K562 (cell line): ENCODE measurements around the gene GRB2. TPM values are rescaled to one million over a fixed set of nuclear protein-coding genes. Genes with fewer than 3 reads are reported as not detected.
A peak's percentile ranks its signal among the peaks of the same experiment; 100 is the strongest.

Source experiments
- ATAC-seq: fragments of 200-7000 bp; cut with Tn5 transposase; 3 replicates; pipeline ENCODE4 v1.9.1; 2020; ENCODE audit warnings: moderate library complexity
- BruUV-seq: library from RNA; stranded (reverse); fragments of 400-500 nt; replicated peaks from 2 replicates; lab custom pipeline; 2021; lab: Mats Ljungman, UMichigan
- CTCF ChIA-PET: fragments of 300-600 bp; formaldehyde crosslinking; extraction: SDS; loops from one replicate; lab custom pipeline; 2021; ENCODE audit warnings: low intra/inter-chr PET ratio; lab: Yijun Ruan, JAX
- POLR2A ChIA-PET: fragments of 300-600, 350-650 bp; sonication (Branson Sonifier 250); formaldehyde crosslinking; extraction: SDS; loops from one replicate; lab custom pipeline; 2021; ENCODE audit warnings: antibody characterized with exemption, inconsistent platforms; lab: Yijun Ruan, JAX
- DNase-seq, 4 experiments: peaks; one replicate each; pipeline versions ENCODE4 v3.0.0 to v3.0.0-alpha.2; 2011 to 2018; ENCODE audit warnings: low spot score in 3 of 4, mixed read lengths in 3 of 4; ENCODE audit errors: extremely low read depth in 1 of 4
- FAIRE-seq: peaks from 2 replicates; lab custom pipeline; 2011; peaks lifted over from hg19 to GRCh38; lab: Jason Lieb, UNC
- H2AFZ ChIP-seq: 2 replicates; pipeline ENCODE4 v1.6.0; 2011; ENCODE audit warnings: low read depth, low read length, control low read depth, inconsistent platforms
- H3K27ac ChIP-seq: fragments of 200-600 bp; 3 replicates; pipeline ENCODE4 v1.8.0; 2011; ENCODE audit warnings: low read depth, mild to moderate bottlenecking, control low read depth, inconsistent platforms, low read length, moderate library complexity, mixed read lengths; ENCODE audit errors: extremely low read depth
- H3K27me3 ChIP-seq, 2 experiments: fragments of 300-600 bp in 1 of 2; 2 replicates in 1 of 2; 3 replicates in 1 of 2; pipeline versions ENCODE4 v1.6.0 to v1.8.0; 2011; ENCODE audit warnings: inconsistent platforms in 2 of 2, low read length in 2 of 2, mild to moderate bottlenecking in 1 of 2, mixed read lengths in 1 of 2, moderate library complexity in 1 of 2; ENCODE audit not compliant: control insufficient read depth in 2 of 2, insufficient read depth in 2 of 2
- H3K36me3 ChIP-seq: fragments of 300-600 bp; 3 replicates; pipeline ENCODE4 v1.8.0; 2011; ENCODE audit warnings: mild to moderate bottlenecking, low read length, inconsistent platforms; ENCODE audit not compliant: control insufficient read depth, insufficient read depth
- H3K4me1 ChIP-seq, 2 experiments: fragments of 200-600 bp in 1 of 2; replicated peaks in 1 of 2; 2 replicates in 1 of 2; 3 replicates in 1 of 2; pipeline versions ENCODE4 v1.5.1 to v1.8.0; 2011; ENCODE audit warnings: inconsistent platforms in 2 of 2, low read length in 2 of 2, mild to moderate bottlenecking in 1 of 2, mixed read lengths in 1 of 2, moderate library complexity in 1 of 2; ENCODE audit not compliant: control insufficient read depth in 2 of 2, insufficient read depth in 2 of 2
- H3K4me2 ChIP-seq: 2 replicates; pipeline ENCODE4 v1.6.1; 2011; ENCODE audit warnings: low read length, control low read depth, inconsistent platforms, mixed read lengths; ENCODE audit not compliant: insufficient read depth
- H3K4me3 ChIP-seq: fragments of 200-600 bp; sonication (generic), shearing (Covaris generic); 2 replicates; pipeline ENCODE4 v1.5.1; 2016; ENCODE audit warnings: control low read depth, inconsistent platforms
- H3K79me2 ChIP-seq: fragments of 200-600 bp; 3 replicates; pipeline ENCODE4 v1.8.0; 2011; ENCODE audit warnings: low read length, inconsistent platforms; ENCODE audit not compliant: control insufficient read depth, insufficient read depth
- H3K9ac ChIP-seq, 2 experiments: 2 replicates each; pipeline versions ENCODE4 v1.6.0 to v1.6.1; 2011; ENCODE audit warnings: low read depth in 2 of 2, low read length in 2 of 2, control low read depth in 1 of 2, inconsistent platforms in 1 of 2, mild to moderate bottlenecking in 1 of 2, mixed read lengths in 1 of 2; ENCODE audit not compliant: insufficient read depth in 1 of 2
- H3K9me1 ChIP-seq: one replicate; pipeline ENCODE4 v1.6.0; 2011; ENCODE audit warnings: inconsistent platforms, mild to moderate bottlenecking, low read length, moderate library complexity; ENCODE audit not compliant: control insufficient read depth, insufficient read depth
- H3K9me3 ChIP-seq: replicated peaks from 2 replicates; pipeline ENCODE4 v1.5.1; 2011; ENCODE audit warnings: low read depth, low read length, inconsistent platforms; ENCODE audit not compliant: control insufficient read depth, insufficient read depth
- H4K20me1 ChIP-seq: replicated peaks from 2 replicates; pipeline ENCODE4 v1.6.1; 2011; ENCODE audit warnings: low read length, inconsistent platforms, mixed read lengths; ENCODE audit not compliant: control insufficient read depth, insufficient read depth
- CBFA2T2 ChIP-seq: fragments of 450-650 bp; conservative IDR thresholded peaks from 2 replicates; pipeline ENCODE4 v1.6.1; 2017; ENCODE audit warnings: mild to moderate bottlenecking
- CREM ChIP-seq: IDR thresholded peaks from 2 replicates; pipeline ENCODE4 v1.6.1; 2014; ENCODE audit warnings: antibody characterized with exemption, low read depth
- GMEB1 ChIP-seq: fragments of 250-450 bp; sonication (Bioruptor Pico); IDR thresholded peaks from 2 replicates; pipeline ENCODE4 v1.4.0; 2020; ENCODE audit warnings: mild to moderate bottlenecking
- HMG20B ChIP-seq: fragments of 250-450 bp; sonication (Bioruptor Pico); IDR thresholded peaks from 2 replicates; pipeline ENCODE4 v1.5.0; 2021; ENCODE audit warnings: mild to moderate bottlenecking
- HMGN3 ChIP-seq: IDR thresholded peaks from 2 replicates; pipeline ENCODE4 v1.6.1; 2011; ENCODE audit warnings: borderline replicate concordance, low read depth, mild to moderate bottlenecking, mixed read lengths, low read length; ENCODE audit not compliant: insufficient read length; ENCODE audit errors: extremely low read depth
- MYC ChIP-seq, 2 experiments: fragments of 250-450 bp in 1 of 2; sonication (Bioruptor Pico) in 1 of 2; IDR thresholded peaks; 2 replicates each; pipeline versions ENCODE4 v1.5.1 to v1.6.1; 2012 to 2021; ENCODE audit warnings: low read depth in 2 of 2, borderline replicate concordance in 1 of 2, improper control_type of control experiment in 1 of 2, low read length in 1 of 2, mild to moderate bottlenecking in 1 of 2, moderate library complexity in 1 of 2
- NCOA1 ChIP-seq: fragments of 450-650 bp; IDR thresholded peaks from 2 replicates; pipeline ENCODE4 v1.6.1; 2016; ENCODE audit warnings: low read depth
- SNIP1 ChIP-seq: fragments of 450-650 bp; IDR thresholded peaks from 2 replicates; pipeline ENCODE4 v1.7.1; 2017; ENCODE audit warnings: low read depth, mild to moderate bottlenecking
- TOE1 ChIP-seq, 2 experiments: fragments of 450-650 bp in 1 of 2; sonication (generic) in 1 of 2; formaldehyde crosslinking in 1 of 2; IDR thresholded peaks; 2 replicates each; pipeline versions ENCODE4 v1.7.1 to v1.8.0; 2016 to 2022; ENCODE audit warnings: borderline replicate concordance in 2 of 2, mild to moderate bottlenecking in 2 of 2, antibody characterized with exemption in 1 of 2, inconsistent platforms in 1 of 2, low read depth in 1 of 2, missing genetic modification reagents in 1 of 2, moderate library complexity in 1 of 2
- TRIM28 ChIP-seq: fragments of 450-650 bp; IDR thresholded peaks from 2 replicates; pipeline ENCODE4 v1.6.1; 2017
- XRCC5 ChIP-seq: fragments of 200-400 bp; formaldehyde crosslinking; IDR thresholded peaks from 2 replicates; pipeline ENCODE4 v1.6.1; 2017; ENCODE audit warnings: low read depth, mild to moderate bottlenecking, low read length
- ZFX ChIP-seq: sonication (generic); formaldehyde crosslinking; IDR thresholded peaks from 2 replicates; pipeline ENCODE4 v1.8.0; 2022; ENCODE audit warnings: mild to moderate bottlenecking, missing genetic modification reagents, moderate library complexity
- ZKSCAN1 ChIP-seq: fragments of 150-350 bp; IDR thresholded peaks from 2 replicates; pipeline ENCODE4 v1.6.1; 2016; ENCODE audit warnings: low read depth, low read length
- ZNF224 ChIP-seq: sonication (generic); formaldehyde crosslinking; IDR thresholded peaks from 2 replicates; pipeline ENCODE4 v1.8.0; 2022; ENCODE audit warnings: mild to moderate bottlenecking, missing genetic modification reagents
- ZNF408 ChIP-seq: fragments of 250-450 bp; sonication (Bioruptor Pico); IDR thresholded peaks from 2 replicates; pipeline ENCODE4 v1.4.0; 2020; ENCODE audit warnings: low read depth, mild to moderate bottlenecking, moderate library complexity
- ZNF436 ChIP-seq: fragments of 250-450, 450-650 bp; sonication (Bioruptor Pico); formaldehyde crosslinking; IDR thresholded peaks from 2 replicates; pipeline ENCODE4 v1.7.0; 2020; ENCODE audit warnings: mild to moderate bottlenecking
- ZNF778 ChIP-seq: fragments of 450-650 bp; formaldehyde crosslinking; IDR thresholded peaks from 2 replicates; pipeline ENCODE4 v1.4.0; 2020; ENCODE audit warnings: mild to moderate bottlenecking, moderate library complexity
- WGBS: fragments of 100-300 bp; shearing (Covaris generic); methylation state at CpG from one replicate; pipeline ENCODE4 v1.1.6; 2016; ENCODE audit warnings: low coverage, mixed read lengths; ENCODE audit not compliant: insufficient coverage; ENCODE audit errors: missing lambda C conversion rate; 5-methylcytosine and 5-hydroxymethylcytosine counted together
- in situ Hi-C: fragments of 300-500 bp; cut with MboI; formaldehyde crosslinking; loops from 4 replicates; pipeline ENCODE4 v1.15.0; 2018; ENCODE audit warnings: inconsistent platforms, mixed read lengths
- intact Hi-C: fragments of 100-400 bp; cut with micrococcal nuclease; formaldehyde crosslinking; loops from 2 replicates; pipeline ENCODE4 v1.14.2; 2022
- polyA plus RNA-seq, 8 experiments: library from polyadenylated mRNA; depleted of rRNA in 4 of 8; stranded (reverse) in 5 of 8; unstranded in 3 of 8; fragments of >200 nt; fragmentation: Nextera tagmentation in 2 of 8; fragmentation: Illumina TruSeq in 1 of 8; extraction: Ambion mirVana in 2 of 8; extraction: Trizol in 1 of 8; gene quantifications; 2 replicates each; pipeline versions ENCODE4 v1.2.1 to v1.2.3, GENCODE V29; 2011 to 2014; ENCODE audit warnings: inconsistent platforms in 1 of 8, missing spikeins in 1 of 8
- total RNA-seq, 7 experiments: library from RNA; depleted of rRNA in 6 of 7; stranded (reverse); fragments of >200 nt in 6 of 7; fragmentation: Illumina TruSeq in 2 of 7; extraction: Trizol in 2 of 7; gene quantifications; 2 replicates each; pipeline versions ENCODE4 v1.2.1 to v1.2.3, GENCODE V29; 2011 to 2021; ENCODE audit warnings: low replicate concordance in 1 of 7

GRB2 gene
- total and polyA plus RNA-seq, 9 of the 15 experiments (the other 6 are each of a cell fraction or from before 2014, with no cell fraction given), result 57.2 to 136 (median 84.8) TPM

GRCh38 chr17:75271955-75272847 lies 133.3 kb downstream of the GRB2 start (continued):
- TF ChIP-seq HMGN3, result peak; percentile 27
- TF ChIP-seq, all 486 proteins: peak for 15

GRCh38 chr17:75271233-75271954 lies 134.1 kb downstream of the GRB2 start:
- FAIRE-seq, result no peak
- peak; percentile 71 for ATAC-seq
- Histone ChIP-seq H3K27ac (peak overlapping the region; percentile 93), H3K27me3 (no peaks in the 10 kb centered on the region), H3K79me2 (peaks cover 35% of the 10 kb centered on the region), H3K4me2 (peak overlapping the region; percentile 89), H3K9ac (peak overlapping the region; percentile 95), H3K36me3 (peaks cover 44% of the 10 kb centered on the region; the same call in 2 of the 3 replicates), H3K4me1 (peaks cover 30 to 59% of the 10 kb centered on the region in 2 experiments; a peak in 4 of 5 replicates), H4K20me1 (no peaks in the 10 kb centered on the region), H3K4me3 (peak overlapping the region; percentile 97), H3K9me1 (no peaks in the 10 kb centered on the region), H2AFZ (peak overlapping the region; percentile 90), H3K9me3 (no peaks in the 10 kb centered on the region)
- BruUV-seq, result TSS peak; percentile 56
- intact Hi-C loops, result loop anchor here (2.0 kb wide), 1 partner anchor 17 kb away; the partner anchor contains the start of gene SLC25A19
- in situ Hi-C loops, result no loop called here
- CTCF ChIA-PET, result interaction anchor here (0.5 to 2.5 kb wide), 7 partner anchors 31 to 1058 kb away, joined by 3 to 13 read pairs (median 3); no protein-coding TSS in a partner anchor
- POLR2A ChIA-PET, result interaction anchor here (0.6 to 6.8 kb wide), 19 partner anchors 9 to 361 kb away, joined by 3 to 43 read pairs (median 6); partner anchors contain the start of genes GGA3, GRB2, MRPS7 and NUP85
- peak; percentile 89 to 96 (median 92) for DNase-seq
- 3% methylated on average over 28 of the region's 74 CpGs for WGBS
- TF ChIP-seq ZNF778 (no peak), TRIM28 (no peak), ZNF224 (CRISPR knock-in tag) (no peak), XRCC5 (no peak), NCOA1 (no peak), ZFX (peak; percentile 88), CREM (peak; percentile 97), ZNF408 (CRISPR knock-in tag) (no peak), GMEB1 (CRISPR knock-in tag) (peak; percentile 74), ZKSCAN1 (no peak), MYC (IDR thresholded peaks at IDR 0.05; ENCODE audit: low read depth, low read length) (peak; percentile 82), MYC (CRISPR knock-in tag; IDR thresholded peaks at IDR 0.05; ENCODE audit: borderline replicate concordance, low read depth) (peak; percentile 44; the same call in 1 of the 2 replicates), ZNF436 (CRISPR knock-in tag) (no peak), TOE1 (IDR thresholded peaks at IDR 0.05; ENCODE audit: borderline replicate concordance) (no peak), TOE1 (CRISPR knock-in tag; IDR thresholded peaks at IDR 0.05; ENCODE audit: borderline replicate concordance, low read depth) (no peak), HMG20B (no peak), CBFA2T2 (no peak), SNIP1 (no peak)
